IMR-90 (cell line): ENCODE results near the gene SLC35G6. TPM values are rescaled to one million over a fixed set of nuclear protein-coding genes. Genes with fewer than 3 reads are reported as not detected.
A peak's percentile ranks its signal among the peaks of the same experiment; 100 is the strongest.

Experiments
- ATAC-seq: fragments of 200-7000 bp; cut with Tn5 transposase; 2 replicates; pipeline ENCODE4 v1.9.1; 2020; ENCODE audit warnings: low read depth, mild to moderate bottlenecking, moderate library complexity
- BruUV-seq: library from RNA; stranded (reverse); fragments of 400-500 nt; replicated peaks from 2 replicates; lab custom pipeline; 2021; lab: Mats Ljungman, UMichigan
- CTCF ChIA-PET: fragments of 300-600 bp; formaldehyde crosslinking; extraction: SDS; loops from one replicate; lab custom pipeline; 2021; ENCODE audit warnings: antibody characterized with exemption; lab: Yijun Ruan, JAX
- POLR2A ChIA-PET: fragments of 300-600 bp; sonication (Branson Sonifier 250); formaldehyde crosslinking; loops from one replicate; lab custom pipeline; 2022; ENCODE audit warnings: antibody characterized with exemption; ENCODE audit not compliant: unreplicated experiment; lab: Charles Lee
- DNase-seq: peaks from one replicate; pipeline ENCODE4 v3.0.0; 2013
- H2AFZ ChIP-seq: replicated peaks from 2 replicates; pipeline ENCODE3; 2013; ENCODE audit warnings: low read length, mild to moderate bottlenecking; ENCODE audit not compliant: poor library complexity
- H2AK5ac ChIP-seq: 2 replicates; pipeline ENCODE4 v1.6.1; 2013; ENCODE audit warnings: low read depth, low read length, inconsistent platforms
- H2AK9ac ChIP-seq: replicated peaks from 2 replicates; pipeline ENCODE3; 2013; ENCODE audit warnings: mild to moderate bottlenecking, low read depth, low read length, moderate library complexity; ENCODE audit not compliant: poor library complexity
- H2BK120ac ChIP-seq: 2 replicates; pipeline ENCODE4 v1.6.1; 2013; ENCODE audit warnings: low read depth, low read length, inconsistent platforms
- H2BK15ac ChIP-seq: 3 replicates; pipeline ENCODE4 v1.6.1; 2013; ENCODE audit warnings: low read depth, low read length, inconsistent platforms
- H2BK20ac ChIP-seq: 2 replicates; pipeline ENCODE4 v1.6.1; 2013; ENCODE audit warnings: low read depth, mild to moderate bottlenecking, inconsistent platforms, low read length, moderate library complexity
- H2BK5ac ChIP-seq: 2 replicates; pipeline ENCODE4 v1.6.1; 2013; ENCODE audit warnings: mild to moderate bottlenecking, low read depth, low read length, inconsistent platforms; ENCODE audit not compliant: poor library complexity, severe bottlenecking
- H3K14ac ChIP-seq: replicated peaks from 2 replicates; pipeline ENCODE4 v1.6.1; 2013; ENCODE audit warnings: low read depth, low read length, inconsistent platforms
- H3K18ac ChIP-seq: 2 replicates; pipeline ENCODE4 v1.6.1; 2013; ENCODE audit warnings: low read depth, low read length, control low read depth
- H3K23ac ChIP-seq: 2 replicates; pipeline ENCODE4 v1.6.1; 2013; ENCODE audit warnings: low read depth, low read length, inconsistent platforms
- H3K27ac ChIP-seq: 2 replicates; pipeline ENCODE4 v1.5.1; 2013; ENCODE audit warnings: mild to moderate bottlenecking, control low read depth, low read length; ENCODE audit not compliant: insufficient read depth
- H3K27me3 ChIP-seq: 2 replicates; pipeline ENCODE4 v1.6.1; 2013; ENCODE audit warnings: low read length; ENCODE audit not compliant: control insufficient read depth, insufficient read depth
- H3K36me3 ChIP-seq: 2 replicates; pipeline ENCODE4 v1.6.1; 2013; ENCODE audit warnings: low read length, mixed read lengths; ENCODE audit not compliant: control insufficient read depth, insufficient read depth
- H3K4ac ChIP-seq: 2 replicates; pipeline ENCODE4 v1.6.1; 2013; ENCODE audit warnings: low read depth, low read length, inconsistent platforms
- H3K4me1 ChIP-seq: 2 replicates; pipeline ENCODE4 v1.6.1; 2013; ENCODE audit warnings: low read length, mixed read lengths; ENCODE audit not compliant: control insufficient read depth, insufficient read depth
- H3K4me2 ChIP-seq: 2 replicates; pipeline ENCODE4 v1.6.1; 2013; ENCODE audit warnings: low read depth, mild to moderate bottlenecking, control low read depth, low read length, moderate library complexity
- H3K4me3 ChIP-seq: 2 replicates; pipeline ENCODE4 v1.5.1; 2013; ENCODE audit warnings: low read depth, mild to moderate bottlenecking, control low read depth, low read length, moderate library complexity; ENCODE audit not compliant: insufficient read depth
- H3K56ac ChIP-seq: 2 replicates; pipeline ENCODE4 v1.6.1; 2013; ENCODE audit warnings: low read length, inconsistent platforms; ENCODE audit not compliant: insufficient read depth; ENCODE audit errors: extremely low read depth
- H3K79me1 ChIP-seq, 2 experiments: 2 replicates each; pipeline ENCODE4 v1.6.1; 2013; ENCODE audit warnings: low read length in 2 of 2, inconsistent platforms in 1 of 2, low read depth in 1 of 2
- H3K9ac ChIP-seq: 2 replicates; pipeline ENCODE4 v1.6.1; 2013; ENCODE audit warnings: low read depth, low read length, control low read depth
- H3K9me1 ChIP-seq: 2 replicates; pipeline ENCODE4 v1.6.1; 2013; ENCODE audit warnings: low read length, inconsistent platforms; ENCODE audit not compliant: insufficient read depth
- H3K9me3 ChIP-seq: 2 replicates; pipeline ENCODE4 v1.6.1; 2013; ENCODE audit warnings: low read length; ENCODE audit not compliant: control insufficient read depth, insufficient read depth
- H4K20me1 ChIP-seq: 2 replicates; pipeline ENCODE4 v1.6.1; 2013; ENCODE audit warnings: low read length, inconsistent platforms; ENCODE audit not compliant: insufficient read depth
- H4K5ac ChIP-seq: 2 replicates; pipeline ENCODE4 v1.6.1; 2013; ENCODE audit warnings: mild to moderate bottlenecking, low read depth, low read length, control low read depth
- H4K8ac ChIP-seq, 2 experiments: 2 replicates each; pipeline ENCODE4 v1.6.1; 2013; ENCODE audit warnings: low read depth in 2 of 2, low read length in 2 of 2, control low read depth in 1 of 2, inconsistent platforms in 1 of 2
- H4K91ac ChIP-seq: 2 replicates; pipeline ENCODE4 v1.6.1; 2013; ENCODE audit warnings: low read depth, low read length, inconsistent platforms; ENCODE audit not compliant: insufficient read depth
- CEBPB ChIP-seq: IDR thresholded peaks from 2 replicates; pipeline ENCODE4 v1.6.1; 2012; ENCODE audit warnings: low read depth, low read length, improper control_type of control experiment
- MAFK ChIP-seq: IDR thresholded peaks from 2 replicates; pipeline ENCODE4 v1.6.1; 2012; ENCODE audit warnings: low read depth, low read length, improper control_type of control experiment
- RCOR1 ChIP-seq: IDR thresholded peaks from 2 replicates; pipeline ENCODE4 v1.6.1; 2012; ENCODE audit warnings: mild to moderate bottlenecking, low read length, improper control_type of control experiment; ENCODE audit not compliant: insufficient replicate concordance
- WGBS, 2 experiments: methylation state at CpG; one replicate each; pipeline versions ENCODE4 v1.1.5 to v1.1.7; 2013; ENCODE audit warnings: missing lambda C conversion rate in 2 of 2; ENCODE audit not compliant: insufficient read length in 1 of 2; ENCODE audit errors: extremely low coverage in 2 of 2; 5-methylcytosine and 5-hydroxymethylcytosine counted together
- dilution Hi-C: fragments of 300-500 bp; cut with HindIII; formaldehyde crosslinking; loops from one replicate; pipeline ENCODE4 v1.14.3; 2018; ENCODE audit warnings: low sequenced_read_pairs; ENCODE audit not compliant: unreplicated experiment
- in situ Hi-C: fragments of 300-500 bp; cut with MboI; formaldehyde crosslinking; loops from 3 replicates; pipeline ENCODE4 v1.14.3; 2019; ENCODE audit warnings: low sequenced_read_pairs, inconsistent platforms, mixed read lengths
- intact Hi-C: fragments of 100-400 bp; cut with micrococcal nuclease; formaldehyde crosslinking; loops from 2 replicates; pipeline ENCODE4 v1.10.0; 2022
- polyA plus RNA-seq, 3 experiments: library from polyadenylated mRNA; depleted of rRNA; stranded (reverse); fragments of >200 nt; gene quantifications; 2 replicates each; pipeline ENCODE4 v1.2.3, GENCODE V29; 2012; ENCODE audit warnings: low replicate concordance in 1 of 3
- total RNA-seq: library from RNA; depleted of rRNA; stranded (reverse); fragments of >200 nt; gene quantifications from 2 replicates; pipeline ENCODE4 v1.2.3, GENCODE V29; 2012

SLC35G6 gene
- total and polyA plus RNA-seq, 2 of the 4 experiments (the other 2 are of a cell fraction): not detected

DNA sequence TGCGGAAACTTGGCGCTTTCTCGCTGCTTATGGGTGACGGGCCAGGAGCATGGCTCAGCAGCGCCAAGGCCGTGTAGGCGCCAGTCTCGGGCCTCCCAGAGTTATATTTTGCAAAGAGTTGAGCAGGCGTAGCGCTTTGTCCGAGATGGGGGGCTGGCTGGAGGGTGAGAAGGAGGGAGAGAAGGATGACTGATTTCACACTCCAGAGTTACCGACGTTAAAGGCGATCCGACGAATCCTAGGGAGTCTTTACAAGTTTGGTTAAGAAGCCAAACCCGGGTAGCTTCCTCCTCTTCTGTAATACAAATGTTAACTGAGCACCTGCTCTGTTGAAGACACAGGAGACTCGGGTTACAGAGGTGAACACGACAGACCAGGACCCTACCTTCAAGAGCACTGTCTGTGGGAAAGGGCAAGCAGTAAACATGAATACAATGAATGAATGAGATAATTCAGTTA is 3.7 kb downstream of the SLC35G6 start (continued):
- TF ChIP-seq CEBPB: no peak

DNA sequence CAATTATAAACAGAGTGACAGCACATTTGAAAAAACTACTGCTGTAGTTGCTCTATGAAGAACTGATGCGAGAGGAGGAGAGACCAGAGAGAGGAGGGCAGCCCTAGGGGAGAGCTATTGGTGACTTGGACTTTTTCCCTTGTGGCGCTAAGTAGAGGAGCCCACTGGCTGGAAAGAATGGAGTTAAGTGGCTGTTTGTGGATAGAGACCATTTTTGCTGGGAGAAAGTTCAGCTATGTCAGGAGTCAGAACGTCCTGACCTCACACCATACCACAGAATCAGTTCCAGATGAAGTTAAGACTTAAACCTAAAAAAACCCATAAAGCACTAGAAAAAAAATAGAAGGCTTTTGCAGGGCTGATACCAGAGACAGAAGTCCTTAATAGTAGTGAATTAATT is 4.9 kb downstream of the SLC35G6 start:
- H3K9me3 ChIP-seq: no peaks in the 10 kb centered on the region
- H3K23ac ChIP-seq: 0 out of 2 replicates have a peak overlapping the region, but pooled peaks have one; percentile 10
- no peak overlapping the region for H2AFZ ChIP-seq
- in situ Hi-C loops: no loop called here
- H3K56ac ChIP-seq: no peak overlapping the region
- TF ChIP-seq MAFK (no peak), RCOR1 (no peak)
- no peak overlapping the region for H2AK9ac ChIP-seq
- ATAC-seq (no peak), DNase-seq (peak; percentile 50)
- no peak overlapping the region for H3K18ac ChIP-seq
- peaks cover 11% of the 10 kb centered on the region for H3K4me1 ChIP-seq
- peaks cover 6% of the 10 kb centered on the region; the same call in 1 of the 2 replicates for H3K9me1 ChIP-seq
- peak overlapping the region; percentile 16; the same call in 1 of the 2 replicates for H3K27ac ChIP-seq
- peak overlapping the region; percentile 5; the same call in 1 of the 2 replicates for H3K14ac ChIP-seq
- H2BK120ac ChIP-seq: no peak overlapping the region
- WGBS, 2 experiments: 20% methylated on average over 1 of the region's 3 CpGs; no CpG with 5 or more reads in 1 of the 2 experiments
- BruUV-seq: no TSS peak
- H4K5ac ChIP-seq: no peak overlapping the region
- no peak overlapping the region for H4K8ac ChIP-seq
- H3K4me3 ChIP-seq: peak overlapping the region; percentile 17
- CTCF ChIA-PET: interaction anchor here (0.7 to 1.2 kb wide), 2 partner anchors 10 to 49 kb away, joined by 3 read pairs; no protein-coding TSS in a partner anchor
- no peak overlapping the region for H4K91ac ChIP-seq
- H2BK20ac ChIP-seq: no peak overlapping the region
- H2AK5ac ChIP-seq: no peak overlapping the region
- no peak overlapping the region for H2BK5ac ChIP-seq
- H3K27me3 ChIP-seq: no peaks in the 10 kb centered on the region
- H3K4ac ChIP-seq: no peak overlapping the region
- H3K36me3 ChIP-seq: peaks cover 5% of the 10 kb centered on the region
- no peak overlapping the region for H2BK15ac ChIP-seq
- intact Hi-C loops: no loop called here
- POLR2A ChIA-PET: no interaction called here
- peaks cover 60% of the 10 kb centered on the region for H4K20me1 ChIP-seq
- dilution Hi-C loops: no loop called here
- peak overlapping the region; percentile 24; the same call in 1 of the 2 replicates for H3K9ac ChIP-seq
- H3K4me2 ChIP-seq: peak overlapping the region; percentile 95
- peaks cover 0 to 64% of the 10 kb centered on the region in 2 experiments; a peak in 2 of 4 replicates for H3K79me1 ChIP-seq
